Measurements from ENCODE around the gene CFL1. TPM values are rescaled to one million over a fixed set of nuclear protein-coding genes. Genes with fewer than 3 reads are reported as not detected.
A peak's percentile ranks its signal among the peaks of the same experiment; 100 is the strongest.
"Not testable (repeated sequence)": the region's sequence is repeated elsewhere in the genome, so short reads cannot be mapped to it uniquely, and the experiment has no call there.

Gene CFL1
- total RNA-seq (2014; rRNA removed; shearing (Covaris generic)): 2,410 and 2,611 TPM in 2 replicates

DNA sequence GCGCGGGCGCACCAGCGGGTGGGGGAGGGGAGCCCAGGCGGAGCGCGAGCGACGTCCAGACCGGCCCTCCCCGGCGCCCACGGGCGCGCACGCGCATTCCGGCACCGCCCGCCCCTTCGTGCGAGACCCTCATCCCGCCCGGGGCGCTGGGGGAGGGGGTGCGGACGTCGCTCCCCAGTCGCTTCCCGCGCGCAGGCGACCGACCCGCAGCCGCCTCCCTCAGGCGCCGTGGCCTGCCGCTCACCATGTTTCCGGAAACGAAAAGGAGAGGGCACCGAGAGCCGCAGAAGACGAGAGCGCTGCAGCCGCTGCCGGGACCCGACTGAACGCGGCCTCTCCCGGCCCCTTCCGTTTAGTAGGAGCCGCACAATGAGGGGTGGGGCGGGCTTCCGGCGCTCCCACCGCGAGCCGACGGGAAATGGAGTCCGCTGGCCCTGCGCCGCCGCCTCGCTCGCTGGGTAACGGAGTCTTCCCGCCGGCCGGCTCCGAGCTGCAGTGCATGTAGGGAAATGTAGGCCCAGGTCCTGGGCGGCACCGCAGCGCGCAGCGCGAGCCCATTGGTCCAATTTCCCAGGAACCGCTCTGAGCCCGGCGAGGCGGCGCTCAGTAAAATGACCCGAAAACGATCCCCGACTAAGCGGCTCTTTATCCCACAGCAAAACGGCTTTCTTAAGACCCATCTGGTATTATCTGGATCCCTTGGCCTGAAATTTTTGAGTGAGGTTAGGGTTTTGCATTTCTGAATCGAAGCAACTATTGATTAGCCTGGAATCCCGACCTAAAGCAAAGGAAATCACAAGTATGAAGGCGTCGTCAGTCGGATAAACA, at the start of gene CFL1:
TSS of gene CFL1 (minus strand) at position 328 of the 828 bp plus-strand sequence. CDS start at position 247, 81 bp downstream.
- peak; percentile 99 for DNase-seq (ENCODE audit: low spot score)

DNA sequence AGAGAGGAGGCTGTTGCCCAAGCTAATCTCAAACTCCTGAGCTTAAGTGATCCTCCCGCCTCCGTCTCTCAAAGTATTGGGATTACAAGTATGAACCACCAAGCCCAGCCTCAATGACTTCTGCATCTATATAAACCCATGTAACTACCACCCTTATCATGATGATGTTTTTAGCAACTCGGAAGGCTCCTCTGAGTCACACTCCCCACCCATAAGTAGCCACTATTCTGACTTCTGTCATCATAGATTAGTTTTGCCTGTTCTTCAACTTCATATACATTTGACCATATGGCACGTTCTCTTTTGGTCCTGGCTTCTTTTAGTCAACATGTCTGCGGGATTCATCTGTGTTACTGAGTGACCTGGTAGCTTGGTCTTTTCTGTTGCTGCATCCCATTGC, 48.6 kb upstream of the CFL1 start:
- no peak for DNase-seq (ENCODE audit: low spot score)

DNA sequence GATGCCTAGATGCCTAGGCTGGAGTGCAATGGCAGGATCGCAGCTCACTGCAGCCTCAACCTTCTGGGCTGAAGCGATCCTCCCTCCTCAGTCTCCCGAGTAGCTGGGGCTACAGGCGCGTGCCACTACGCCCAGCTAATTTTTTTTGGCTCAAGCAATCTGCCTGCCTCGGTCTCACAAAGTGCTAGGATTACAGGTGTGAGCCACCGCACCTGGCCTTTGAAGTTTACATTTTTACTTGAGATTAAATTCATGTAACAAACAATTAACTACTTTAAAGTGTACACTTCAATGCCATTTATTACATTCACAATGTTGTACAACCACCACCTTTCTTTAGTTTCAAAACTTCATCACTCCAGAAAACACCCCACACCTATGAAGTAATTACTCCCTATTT, 45.7 kb upstream of the CFL1 start:
- DNase-seq (ENCODE audit: low spot score): no peak

DNA sequence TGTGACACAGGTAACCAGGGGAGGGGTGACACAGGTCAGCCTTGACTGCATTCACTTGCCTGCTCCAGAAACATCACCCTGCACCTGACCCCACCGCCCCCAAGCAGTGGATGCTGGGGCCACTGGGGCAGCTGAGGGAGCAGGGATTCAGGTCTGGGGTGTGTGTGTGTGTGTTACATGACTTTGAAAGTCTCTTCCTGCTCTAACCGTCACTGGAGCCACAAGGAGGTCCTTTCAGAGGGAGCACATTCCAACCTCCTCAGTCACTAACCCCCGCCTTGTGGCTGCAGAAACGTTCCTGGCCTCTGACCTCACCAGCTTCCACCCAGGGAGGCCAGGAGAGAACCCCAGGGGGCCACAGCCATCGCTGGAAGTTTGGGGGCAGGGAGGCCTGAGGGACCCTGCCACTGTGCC, 45.1 kb upstream of the CFL1 start:
- peak; percentile 90 for DNase-seq (ENCODE audit: low spot score)

DNA sequence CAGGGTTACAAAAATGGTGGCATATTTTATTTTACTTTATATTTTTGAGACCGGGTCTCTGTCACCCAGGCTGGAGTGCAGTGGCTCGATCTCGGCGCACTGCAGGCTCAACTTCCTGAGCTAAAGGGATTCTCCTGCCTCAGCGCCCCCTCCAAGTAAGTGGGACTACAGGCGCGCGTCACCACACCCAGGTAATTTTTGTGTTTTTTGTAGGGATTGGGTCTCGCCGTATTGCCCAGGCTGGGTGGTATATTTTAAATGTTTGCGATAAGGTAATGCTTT, 42.9 kb upstream of the CFL1 start:
- DNase-seq (ENCODE audit: low spot score): no peak

DNA sequence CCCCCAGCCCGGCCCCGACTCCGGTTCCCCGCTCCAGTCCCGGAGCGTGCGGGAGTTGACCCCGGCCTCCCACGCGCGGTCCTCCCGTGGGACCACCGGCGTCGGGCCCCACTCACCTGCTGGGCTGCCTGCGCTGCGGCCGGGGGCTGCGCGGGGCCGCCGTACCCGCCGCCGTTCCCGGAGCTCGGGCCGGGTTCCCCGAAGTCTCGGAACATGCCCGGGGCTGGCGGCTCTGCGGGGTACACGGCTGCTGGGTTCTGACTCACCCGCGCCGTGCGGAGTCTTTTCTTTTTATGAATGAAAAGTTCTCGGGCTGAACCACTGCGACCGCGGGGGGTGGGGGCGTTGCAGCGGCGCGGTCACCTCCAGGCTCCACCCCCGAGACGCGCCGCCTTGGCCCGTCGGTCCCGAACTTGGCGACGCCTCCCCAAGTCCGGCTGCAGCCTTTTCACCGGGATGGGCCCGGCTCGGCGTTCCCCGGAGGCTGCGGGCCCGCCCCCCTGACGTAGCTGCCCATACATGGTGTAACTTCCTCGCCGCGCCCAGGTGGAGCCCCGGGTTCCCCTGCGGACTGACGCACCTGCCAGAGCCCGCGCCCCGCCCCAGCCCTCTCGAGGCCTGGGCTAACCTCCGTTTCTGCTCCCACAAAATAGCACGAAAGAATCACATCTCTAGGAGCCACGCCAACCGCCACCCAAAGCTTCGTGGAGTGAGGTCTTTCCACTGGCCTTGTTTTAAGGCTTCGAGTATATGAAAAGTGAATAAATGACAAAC, 42.3 kb upstream of the CFL1 start, which contains the start of gene FOSL1:
TSS of gene FOSL1 (minus strand) at position 264 of the 774 bp plus-strand sequence. CDS start at position 215, 49 bp downstream.
- peak; percentile 98 for DNase-seq (ENCODE audit: low spot score)

DNA sequence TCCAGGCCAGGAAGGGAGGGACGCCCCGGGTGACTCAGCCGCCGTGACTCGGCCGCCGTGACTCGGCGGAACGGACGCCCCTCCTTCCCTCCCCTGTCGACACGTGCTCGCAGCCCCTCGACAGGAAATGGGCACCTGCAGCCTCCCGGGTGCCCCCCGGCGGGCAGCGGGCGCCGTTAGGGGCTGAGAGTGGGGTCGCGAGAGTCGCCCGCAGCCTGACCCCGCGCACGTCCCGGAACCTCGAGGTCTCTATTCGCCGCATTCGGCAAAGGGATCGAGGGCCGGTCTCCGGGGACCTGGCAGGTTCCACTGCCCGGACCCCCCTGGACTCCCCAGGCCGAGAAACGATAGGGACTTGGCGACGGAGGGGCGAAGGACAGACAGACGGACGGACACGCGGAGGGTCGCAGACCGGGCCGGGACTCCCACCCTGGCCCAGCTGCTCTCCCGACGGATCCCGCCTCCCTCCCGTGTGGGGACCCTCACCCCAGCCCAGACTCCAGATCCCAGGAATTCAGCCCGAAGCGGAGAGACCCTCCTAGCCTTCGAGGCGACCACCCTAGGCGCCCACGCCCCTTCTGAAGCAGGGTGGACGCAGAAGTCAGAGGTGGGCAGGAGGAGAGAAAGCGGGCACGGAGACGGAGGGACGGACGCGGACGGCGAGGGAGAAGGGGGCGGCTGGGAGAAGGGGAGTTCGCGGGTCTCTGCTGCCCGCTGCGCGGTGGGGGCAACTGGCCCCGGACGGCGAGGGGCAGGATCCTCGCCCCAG, 41.6 kb upstream of the CFL1 start:
- DNase-seq (ENCODE audit: low spot score): peak; percentile 76

DNA sequence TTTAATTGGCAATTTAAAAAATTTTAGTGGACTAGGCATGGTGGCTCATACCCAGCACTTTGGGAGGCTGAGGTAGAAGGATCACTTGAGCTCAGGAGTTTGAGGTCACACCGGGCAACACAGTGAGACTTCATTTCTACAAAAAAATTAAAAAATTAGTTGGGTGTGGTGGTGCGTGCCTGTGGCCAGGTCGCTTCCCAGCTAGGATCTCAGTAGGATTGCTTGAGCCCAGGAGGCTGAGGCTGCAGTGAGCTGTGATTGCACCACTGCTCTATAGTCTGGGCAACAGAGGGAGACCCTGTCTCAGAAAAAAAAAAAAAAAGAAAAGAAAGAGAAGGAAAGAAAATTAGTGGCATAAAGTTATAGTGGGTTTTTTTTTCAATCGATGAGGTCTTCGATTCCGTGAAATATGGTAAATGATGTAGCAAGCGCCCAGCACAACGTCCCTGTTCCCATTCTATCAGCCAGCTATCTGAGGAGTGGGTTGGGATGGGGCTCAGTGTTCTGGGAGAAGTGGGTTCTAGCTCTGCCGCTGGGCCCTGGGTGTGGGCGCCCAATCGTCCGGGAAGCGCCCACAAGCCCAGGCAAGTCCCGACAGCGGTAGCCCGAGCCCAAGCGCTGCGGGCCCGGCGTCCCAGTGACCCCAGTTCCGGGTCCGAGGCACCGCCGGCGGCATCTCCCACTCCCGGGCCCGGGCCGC, 40.8 kb upstream of the CFL1 start:
- DNase-seq (ENCODE audit: low spot score): no peak

DNA sequence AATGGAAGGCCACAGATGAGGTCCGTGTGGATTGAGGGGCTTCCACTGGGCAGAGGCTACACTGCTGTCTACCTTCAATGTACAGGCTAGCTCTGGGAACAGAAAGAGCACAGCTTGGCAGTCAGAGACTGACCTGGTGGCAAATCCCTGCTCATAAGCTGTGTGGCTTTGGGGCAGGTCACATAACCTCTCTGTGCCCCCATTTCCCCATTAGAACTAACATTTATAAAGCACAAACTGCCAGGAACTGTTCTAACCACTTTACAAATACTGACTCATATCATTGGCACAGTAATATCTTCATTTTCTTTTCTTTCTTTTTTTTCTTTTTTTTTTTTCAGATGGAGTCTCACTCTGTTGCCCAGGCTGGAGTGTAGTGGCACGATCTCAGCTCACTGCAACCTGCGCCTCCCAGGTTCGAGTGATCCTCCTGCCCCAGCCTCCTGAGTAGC, 39.1 kb upstream of the CFL1 start:
- no peak for DNase-seq (ENCODE audit: low spot score)

DNA sequence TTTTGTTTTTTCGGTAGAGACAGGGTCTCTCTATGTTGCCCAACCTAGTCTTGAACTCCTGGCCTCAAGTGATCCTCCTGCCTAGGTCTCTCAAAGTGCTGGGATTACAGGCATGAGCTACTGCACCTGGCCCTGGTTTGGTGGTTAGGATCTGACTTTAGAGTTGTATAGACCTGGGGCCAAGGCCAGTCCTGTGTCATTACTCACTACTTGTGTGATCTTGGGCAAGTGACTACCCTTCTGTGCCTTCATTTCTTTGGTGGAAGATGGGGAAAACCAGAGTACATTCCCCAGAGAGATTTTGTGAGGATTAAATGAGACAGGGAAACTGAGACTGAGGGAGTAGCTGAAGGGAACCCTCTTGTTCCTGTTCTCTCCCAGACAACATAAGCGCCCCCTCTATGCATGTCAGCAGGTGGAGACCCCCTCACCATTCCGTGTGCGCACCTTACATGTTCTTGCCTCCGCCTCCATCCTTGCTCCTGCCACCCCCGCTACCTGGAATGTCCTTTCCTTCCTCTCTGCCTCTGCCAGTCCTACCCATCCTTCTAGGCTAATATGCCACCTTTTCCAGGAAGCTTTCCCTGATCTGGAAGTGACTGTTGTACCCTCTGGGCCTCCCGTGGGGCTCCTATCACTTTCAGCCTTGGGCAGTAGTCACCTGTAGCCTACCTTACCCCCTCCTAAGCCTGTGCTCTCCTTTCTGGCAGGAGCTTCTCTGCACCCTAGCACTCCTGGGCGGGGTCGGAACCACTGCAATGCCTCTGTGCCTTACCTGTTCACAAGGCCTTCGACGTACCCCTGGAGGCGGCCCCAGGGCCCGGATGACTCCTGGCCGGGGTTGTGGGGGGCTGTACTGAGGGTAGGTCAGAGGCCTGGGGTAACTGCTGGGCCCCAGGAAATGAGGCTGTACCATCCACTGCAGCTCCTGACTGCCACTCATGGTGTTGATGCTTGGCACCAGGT, 38.3 kb upstream of the CFL1 start:
- no peak for DNase-seq (ENCODE audit: low spot score)

DNA sequence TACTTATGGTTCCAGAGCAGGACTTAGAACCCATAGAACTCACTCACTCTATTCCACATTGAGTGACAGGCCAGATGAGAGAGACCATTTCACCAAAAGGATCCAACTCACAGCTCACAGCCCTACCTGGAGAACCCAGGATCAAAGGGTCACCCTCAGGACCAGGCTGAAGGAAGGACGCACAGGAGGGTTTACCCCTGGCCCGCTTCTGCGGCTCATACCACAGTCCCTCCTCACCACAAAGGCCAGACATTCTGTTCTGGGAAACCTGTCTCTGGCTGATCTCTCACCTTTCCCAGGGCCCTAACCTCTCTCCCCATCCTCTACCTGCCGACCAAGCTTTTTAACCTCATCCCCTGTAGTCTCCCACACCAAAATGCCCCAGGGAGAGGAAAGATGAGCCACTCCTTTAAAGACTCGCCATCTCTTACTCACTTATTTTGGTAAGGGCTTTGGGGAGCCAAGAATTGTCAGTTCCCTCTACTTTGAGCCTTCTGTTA, 37.6 kb upstream of the CFL1 start:
- no peak for DNase-seq (ENCODE audit: low spot score)

DNA sequence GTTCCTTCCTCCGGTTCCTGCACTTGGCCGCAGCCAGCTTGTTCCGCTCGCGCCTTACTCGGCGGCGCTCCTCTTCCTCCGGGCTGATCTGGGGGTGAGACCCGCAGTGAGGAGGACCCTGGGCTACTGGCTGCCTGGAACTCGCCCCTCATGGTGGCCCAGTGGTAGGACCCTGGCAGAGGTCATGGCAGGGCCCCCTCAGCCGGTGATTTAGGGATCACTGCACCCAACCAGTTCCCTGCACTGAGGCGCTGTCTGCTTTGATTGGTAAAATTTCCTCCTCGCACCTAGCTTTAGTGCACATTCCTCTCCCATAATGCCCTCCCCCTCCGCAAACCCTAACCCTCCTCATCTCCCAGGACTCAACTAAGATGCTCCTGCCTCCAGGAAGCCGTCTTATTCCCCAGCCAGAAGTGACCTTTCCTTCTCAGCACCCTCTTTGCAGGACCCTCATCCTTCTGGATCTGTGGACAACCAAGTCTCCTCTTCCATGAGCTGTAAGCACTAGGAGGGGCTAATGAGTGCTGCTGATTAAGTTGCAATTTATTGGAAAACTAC, 36.1 kb upstream of the CFL1 start:
- DNase-seq (ENCODE audit: low spot score): no peak

DNA sequence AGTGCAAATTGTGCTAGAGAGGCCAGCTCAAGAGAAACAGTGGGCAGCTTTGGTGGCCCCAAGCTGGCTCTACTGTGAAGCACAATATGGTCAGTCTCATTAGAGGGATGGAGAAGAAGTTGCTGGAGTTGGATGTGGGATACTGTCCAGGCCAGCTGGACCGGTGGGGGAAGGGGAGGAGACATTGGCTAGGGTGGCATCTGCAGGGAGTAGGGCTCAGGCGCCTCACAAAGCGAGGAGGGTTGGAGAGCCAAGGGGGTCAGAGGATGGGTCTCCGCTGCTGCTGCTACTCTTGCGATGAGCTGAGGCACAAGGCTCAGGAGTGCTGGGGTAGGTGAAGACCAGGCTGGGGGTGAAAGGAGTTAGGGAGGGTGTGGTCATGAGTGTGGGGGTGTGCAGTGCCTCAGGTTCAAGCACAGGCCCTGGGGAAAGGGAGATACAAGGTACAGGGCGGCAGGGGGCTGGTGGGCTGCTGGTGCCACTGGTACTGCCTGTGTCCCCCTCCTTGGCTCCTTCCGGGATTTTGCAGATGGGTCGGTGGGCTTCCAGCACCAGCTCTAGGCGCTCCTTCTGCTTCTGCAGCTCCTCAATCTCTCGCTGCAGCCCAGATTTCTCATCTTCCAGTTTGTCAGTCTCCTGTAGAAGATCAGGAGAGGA, 34.8 kb upstream of the CFL1 start:
- DNase-seq (ENCODE audit: low spot score): no peak

DNA sequence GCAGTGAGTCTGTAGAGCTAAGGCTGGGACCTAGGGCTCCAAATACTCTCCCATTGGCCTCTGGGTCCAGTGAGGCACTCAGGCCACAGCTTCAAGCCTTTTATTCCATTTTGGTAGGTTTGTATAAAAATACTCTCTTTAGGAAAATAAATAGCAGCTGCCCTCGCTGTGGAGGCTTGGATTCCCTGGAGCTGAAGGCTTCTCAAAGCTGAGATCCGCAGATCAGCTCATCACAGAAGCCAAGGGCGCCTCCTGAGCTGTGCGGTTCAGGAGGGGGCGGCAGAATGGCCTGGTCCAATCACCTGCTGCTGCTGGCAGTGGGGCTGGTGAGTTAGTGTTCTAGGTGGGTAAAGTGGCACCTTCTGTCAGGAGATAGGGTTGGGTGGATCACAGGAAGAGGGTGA, 34.2 kb upstream of the CFL1 start:
- not testable (repeated sequence) for DNase-seq (ENCODE audit: low spot score)

DNA sequence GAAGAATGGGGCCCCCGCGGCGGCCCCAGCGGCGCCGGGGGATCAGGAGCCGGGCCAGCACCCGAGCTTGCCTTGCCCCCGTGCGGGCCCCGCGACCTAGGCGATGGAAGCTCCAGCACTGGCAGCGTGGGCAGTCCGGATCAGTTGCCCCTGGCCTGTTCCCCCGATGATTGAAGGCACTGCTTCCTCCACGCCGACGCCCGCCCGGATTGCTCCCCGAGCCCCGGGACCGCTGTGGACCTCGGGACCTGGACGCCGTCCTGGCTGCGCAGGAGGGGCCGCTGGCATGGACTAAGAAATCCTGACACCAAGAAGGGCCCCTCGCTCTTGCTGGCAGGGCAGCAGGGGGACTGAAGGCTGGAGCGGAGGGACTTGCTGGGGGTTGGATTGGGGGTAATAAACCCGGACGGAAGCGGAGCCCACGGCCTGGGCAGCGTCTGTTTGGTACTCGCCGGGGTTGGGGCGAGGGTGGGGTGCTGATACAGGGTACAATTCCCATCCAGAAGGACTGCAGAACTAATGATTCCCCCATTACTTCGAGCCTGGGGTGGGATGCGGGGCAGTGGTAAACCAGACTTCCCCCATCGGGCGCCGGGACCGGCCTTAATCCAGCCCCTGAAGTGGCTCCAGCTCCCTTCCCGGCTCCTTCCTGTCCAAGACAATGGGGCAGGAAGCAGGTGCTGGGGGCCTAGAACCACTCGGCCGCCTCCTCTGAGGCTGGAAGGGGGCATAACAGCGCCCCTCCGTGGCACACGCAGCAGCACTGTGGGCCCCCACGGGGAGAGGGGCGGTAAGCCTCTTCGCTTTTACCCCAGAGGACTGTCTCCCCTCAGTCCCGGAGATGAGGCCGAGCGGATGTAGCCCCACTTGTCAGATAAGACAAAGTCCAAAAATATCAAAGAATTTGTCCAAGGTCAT, 33.5 kb upstream of the CFL1 start:
- no peak for DNase-seq (ENCODE audit: low spot score)

DNA sequence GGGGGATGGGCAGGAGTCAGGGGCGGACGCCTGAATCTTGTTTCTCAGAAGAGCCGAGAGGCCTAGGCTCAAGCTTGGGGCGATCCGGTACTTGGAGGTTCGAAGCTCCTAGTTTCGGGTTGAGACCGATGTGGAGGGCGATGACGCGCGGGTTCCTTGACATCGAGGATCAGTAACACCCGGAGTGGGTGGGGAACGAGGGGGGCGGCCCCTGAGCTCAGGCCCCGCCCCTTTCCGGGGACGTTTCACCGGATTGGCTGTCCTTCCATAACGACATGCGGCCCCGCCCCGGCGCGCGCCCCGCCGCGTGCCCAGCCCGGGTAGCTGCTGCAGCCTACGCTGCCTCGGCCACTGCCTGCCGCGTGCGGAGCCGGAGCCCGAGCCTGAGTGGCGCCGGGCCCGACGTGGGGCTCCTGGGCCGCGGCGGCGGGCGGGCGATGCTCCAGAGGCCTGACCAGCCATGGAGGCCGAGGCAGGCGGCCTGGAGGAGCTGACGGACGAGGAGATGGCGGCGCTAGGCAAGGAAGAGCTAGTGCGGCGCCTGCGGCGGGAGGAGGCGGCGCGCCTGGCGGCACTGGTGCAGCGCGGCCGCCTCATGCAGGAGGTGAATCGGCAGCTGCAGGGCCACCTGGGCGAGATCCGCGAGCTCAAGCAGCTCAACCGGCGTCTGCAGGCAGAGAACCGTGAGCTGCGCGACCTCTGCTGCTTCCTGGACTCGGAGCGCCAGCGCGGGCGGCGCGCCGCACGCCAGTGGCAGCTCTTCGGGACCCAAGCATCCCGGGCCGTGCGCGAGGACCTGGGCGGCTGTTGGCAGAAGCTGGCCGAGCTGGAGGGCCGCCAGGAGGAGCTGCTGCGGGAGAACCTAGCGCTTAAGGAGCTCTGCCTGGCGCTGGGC, 32.6 kb upstream of the CFL1 start, which contains the start of gene CCDC85B:
TSS of gene CCDC85B (plus strand) at position 350 of the 895 bp plus-strand sequence. CDS start at position 461, 111 bp downstream.
- peak; percentile 98 for DNase-seq (ENCODE audit: low spot score)
